Endothelial cell (in vitro differentiated cells): ENCODE data around the gene MCM9. TPM values are rescaled to one million over a fixed set of nuclear protein-coding genes. Genes with fewer than 3 reads are reported as not detected.

ENCODE experiments used
- DNase-seq: peaks from one replicate; pipeline ENCODE4 v3.0.0; 2021; ENCODE audit warnings: low spot score
- H3K27ac Mint-ChIP-seq: one replicate; pipeline ENCODE4 v1.8.0; 2021; ENCODE audit warnings: mixed read lengths, inconsistent platforms; ENCODE audit not compliant: unreplicated experiment
- H3K27me3 Mint-ChIP-seq: one replicate; pipeline ENCODE4 v1.8.0; 2021; ENCODE audit warnings: mild to moderate bottlenecking, moderate library complexity, mixed read lengths, inconsistent platforms; ENCODE audit not compliant: unreplicated experiment
- H3K36me3 Mint-ChIP-seq: one replicate; pipeline ENCODE4 v1.8.0; 2021; ENCODE audit warnings: mild to moderate bottlenecking, low read depth, mixed read lengths, inconsistent platforms; ENCODE audit not compliant: unreplicated experiment
- H3K4me1 Mint-ChIP-seq: one replicate; pipeline ENCODE4 v1.8.0; 2021; ENCODE audit warnings: mild to moderate bottlenecking, mixed read lengths, inconsistent platforms; ENCODE audit not compliant: unreplicated experiment
- H3K4me3 Mint-ChIP-seq: one replicate; pipeline ENCODE4 v1.8.0; 2021; ENCODE audit warnings: mild to moderate bottlenecking, mixed read lengths, inconsistent platforms; ENCODE audit not compliant: unreplicated experiment
- H3K9me3 Mint-ChIP-seq: one replicate; pipeline ENCODE4 v1.8.0; 2021; ENCODE audit warnings: mixed read lengths, inconsistent platforms; ENCODE audit not compliant: unreplicated experiment
- CTCF ChIP-seq: fragments of 200-600 bp; sonication (generic); IDR thresholded peaks from one replicate; pipeline ENCODE4 v1.5.0; 2021; ENCODE audit warnings: antibody characterized with exemption; ENCODE audit not compliant: unreplicated experiment
- total RNA-seq: library from RNA; stranded (reverse); fragmentation: NEBNext Ultra II Directional; extraction: Animal tissue kit (Norgen Biotek cat#: 25700); gene quantifications from one replicate; pipeline ENCODE4 v1.2.1, GENCODE V29; 2021; ENCODE audit not compliant: unreplicated experiment

The MCM9 gene
- total RNA-seq, 1 donor from 2014 or later: 12.8 TPM

GRCh38 chr6:118772886-118773285 is 162.1 kb downstream of the MCM9 start:
- Mint-ChIP-seq H3K4me1 (peaks cover 23% of the 10 kb centered on the region), H3K36me3 (peaks cover 2% of the 10 kb centered on the region), H3K4me3 (no peak overlapping the region), H3K27me3 (no peaks in the 10 kb centered on the region), H3K27ac (no peak overlapping the region), H3K9me3 (no peaks in the 10 kb centered on the region)
- DNase-seq: no peak
- TF ChIP-seq CTCF: no peak

- peaks cover 15% of the 10 kb centered on the region for H3K4me1 Mint-ChIP-seq
- no peak overlapping the region for H3K4me3 Mint-ChIP-seq
- H3K36me3 Mint-ChIP-seq: peaks cover 5% of the 10 kb centered on the region
- peaks cover 3% of the 10 kb centered on the region for H3K27me3 Mint-ChIP-seq
- no peaks in the 10 kb centered on the region for H3K9me3 Mint-ChIP-seq
- H3K27ac Mint-ChIP-seq: no peak overlapping the region
- no peak for DNase-seq
- no peak for TF ChIP-seq CTCF
Observed at GRCh38 chr6:118771253-118771652, 163.7 kb downstream of the MCM9 start.

GRCh38 chr6:118770835-118771234 is 164.1 kb downstream of the MCM9 start:
- peaks cover 15% of the 10 kb centered on the region for H3K4me1 Mint-ChIP-seq
- DNase-seq: no peak
- H3K9me3 Mint-ChIP-seq: no peaks in the 10 kb centered on the region
- TF ChIP-seq CTCF: no peak
- peaks cover 3% of the 10 kb centered on the region for H3K27me3 Mint-ChIP-seq
- H3K27ac Mint-ChIP-seq: no peak overlapping the region
- peaks cover 5% of the 10 kb centered on the region for H3K36me3 Mint-ChIP-seq
- H3K4me3 Mint-ChIP-seq: no peak overlapping the region

GRCh38 chr6:118770112-118770788 is 164.7 kb downstream of the MCM9 start:
- DNase-seq: no peak
- peaks cover 3% of the 10 kb centered on the region for H3K27me3 Mint-ChIP-seq
- H3K4me1 Mint-ChIP-seq: peaks cover 15% of the 10 kb centered on the region
- no peak overlapping the region for H3K27ac Mint-ChIP-seq
- H3K9me3 Mint-ChIP-seq: no peaks in the 10 kb centered on the region
- peaks cover 5% of the 10 kb centered on the region for H3K36me3 Mint-ChIP-seq
- H3K4me3 Mint-ChIP-seq: no peak overlapping the region
- no peak for TF ChIP-seq CTCF

GRCh38 chr6:118768904-118769325 is 166.0 kb downstream of the MCM9 start:
- peaks cover 19% of the 10 kb centered on the region for H3K4me1 Mint-ChIP-seq
- H3K9me3 Mint-ChIP-seq: no peaks in the 10 kb centered on the region
- peak overlapping the region; percentile 37 for H3K27ac Mint-ChIP-seq
- H3K27me3 Mint-ChIP-seq: peaks cover 3% of the 10 kb centered on the region
- peaks cover 5% of the 10 kb centered on the region for H3K36me3 Mint-ChIP-seq
- H3K4me3 Mint-ChIP-seq: no peak overlapping the region
- no peak for DNase-seq
- TF ChIP-seq CTCF: no peak
